Adrenal gland (tissue), 12 donors: Measurements from ENCODE around the gene CEP135. TPM values are rescaled to one million over a fixed set of nuclear protein-coding genes. Genes with fewer than 3 reads are reported as not detected.

Experiments used
- DNase-seq, 7 donors: peaks; one replicate each; pipeline ENCODE4 v3.0.0-alpha.2; 2019 to 2020
- H3K27ac ChIP-seq, 5 donors: fragments of 200-600 bp; sonication (generic) in 4 of 5; 1 replicate in 3 of 5; 2 replicates in 2 of 5; pipeline versions ENCODE4 v1.5.1 to v1.8.0; 2016 to 2020; ENCODE audit warnings: mild to moderate bottlenecking in 1 of 5
- H3K27me3 ChIP-seq: fragments of 200-600 bp; 2 replicates; pipeline ENCODE4 v1.8.0; 2021
- H3K36me3 ChIP-seq, 2 donors: fragments of 200-600 bp; replicated peaks in 1 of 2; 1 replicate in 1 of 2; 2 replicates in 1 of 2; pipeline versions ENCODE4 v1.5.1 to v1.8.0; 2018 to 2022
- H3K4me1 ChIP-seq, 2 donors: fragments of 200-600 bp; replicated peaks in 1 of 2; 1 replicate in 1 of 2; 2 replicates in 1 of 2; pipeline versions ENCODE4 v1.5.1 to v1.8.0; 2018 to 2021
- H3K4me3 ChIP-seq, 4 donors: fragments of 200-600 bp; sonication (generic) in 3 of 4; one replicate each; pipeline ENCODE4 v1.5.1; 2016 to 2018
- H3K9me3 ChIP-seq, 3 donors: fragments of 200-600 bp; sonication (generic) in 1 of 3; replicated peaks in 1 of 3; 1 replicate in 2 of 3; 2 replicates in 1 of 3; pipeline versions ENCODE4 v1.5.1 to v1.8.0; 2016 to 2021
- POLR2A ChIP-seq, 2 donors: fragments of 450-650 bp; IDR thresholded peaks; one replicate each; pipeline ENCODE4 v1.6.1; 2017; ENCODE audit warnings: antibody characterized with exemption in 2 of 2, mild to moderate bottlenecking in 2 of 2, moderate library complexity in 1 of 2
- WGBS, 4 donors: extraction: QIAGEN DNeasy Blood & Tissue Kit in 2 of 4; methylation state at CpG; one replicate each; pipeline versions ENCODE4 v1.1.5 to v1.1.7; 2013 to 2017; 5-methylcytosine and 5-hydroxymethylcytosine counted together
- intact Hi-C, 2 donors: fragments of 100-400 bp; cut with DNase I; formaldehyde crosslinking; loops; one replicate each; pipeline versions ENCODE4 v1.14.1 to v1.15.0; 2022 to 2023
- polyA plus RNA-seq, 3 donors: library from polyadenylated mRNA; stranded (reverse); fragments of 200-250 nt in 2 of 3; fragments of 350-450 nt in 1 of 3; fragmentation: Illumina TruSeq in 1 of 3; extraction: RNeasy Lipid Tissue Mini Kit (QIAGEN cat#74804) in 1 of 3; gene quantifications; one replicate each; pipeline ENCODE4 v1.2.3, GENCODE V29; 2013 to 2014
- total RNA-seq, 9 donors: library from RNA; depleted of rRNA in 4 of 9; stranded (reverse); fragments of >200 nt in 4 of 9; fragments of 120-200 nt in 1 of 9; fragmentation: NEBNext Ultra II Directional in 1 of 9; extraction: Animal tissue kit (Norgen Biotek cat#: 25700) in 1 of 9; gene quantifications; one replicate each; pipeline versions ENCODE4 v1.1.0 to v1.2.4, GENCODE V29; 2013 to 2023
- TF ChIP-seq, protein P1 (sequence below), 6 experiments: fragments of 450-650 bp in 4 of 6; fragments of 200-600 bp in 2 of 6; sonication (generic) in 1 of 6; IDR thresholded peaks; 1 replicate in 5 of 6; 2 replicates in 1 of 6; pipeline versions ENCODE4 v1.5.1 to v1.8.0; 2016 to 2021; ENCODE audit warnings: antibody characterized with exemption in 6 of 6, mild to moderate bottlenecking in 2 of 6, moderate library complexity in 1 of 6
- donor health status: healthy with polysubstance abuse.
- donor health status: Bipolar disorder and iron deficiency.
- donor health status: DM: yes; HTN: yes; CAD: no.
- donor health status: DM: no; HTN: no; CAD: no.
- donor health status: DM: no; HTN: no; CAD: no.
- donor health status: DM: yes; HTN: yes; CAD: no.

The CEP135 gene
- total and polyA plus RNA-seq, 12 donors, result 1.0 to 7.5 (median 3.2) TPM

- no peak overlapping the region for H3K27ac ChIP-seq
- H3K4me3 ChIP-seq, result no peak overlapping the region
- WGBS, 4 donors, result 94 to 98% (median 96%) methylated on average over 2 of the region's 2 CpGs
- TF ChIP-seq POLR2A (IDR thresholded peaks at IDR 0.05), result no peak
- TF ChIP-seq, protein P1, sequence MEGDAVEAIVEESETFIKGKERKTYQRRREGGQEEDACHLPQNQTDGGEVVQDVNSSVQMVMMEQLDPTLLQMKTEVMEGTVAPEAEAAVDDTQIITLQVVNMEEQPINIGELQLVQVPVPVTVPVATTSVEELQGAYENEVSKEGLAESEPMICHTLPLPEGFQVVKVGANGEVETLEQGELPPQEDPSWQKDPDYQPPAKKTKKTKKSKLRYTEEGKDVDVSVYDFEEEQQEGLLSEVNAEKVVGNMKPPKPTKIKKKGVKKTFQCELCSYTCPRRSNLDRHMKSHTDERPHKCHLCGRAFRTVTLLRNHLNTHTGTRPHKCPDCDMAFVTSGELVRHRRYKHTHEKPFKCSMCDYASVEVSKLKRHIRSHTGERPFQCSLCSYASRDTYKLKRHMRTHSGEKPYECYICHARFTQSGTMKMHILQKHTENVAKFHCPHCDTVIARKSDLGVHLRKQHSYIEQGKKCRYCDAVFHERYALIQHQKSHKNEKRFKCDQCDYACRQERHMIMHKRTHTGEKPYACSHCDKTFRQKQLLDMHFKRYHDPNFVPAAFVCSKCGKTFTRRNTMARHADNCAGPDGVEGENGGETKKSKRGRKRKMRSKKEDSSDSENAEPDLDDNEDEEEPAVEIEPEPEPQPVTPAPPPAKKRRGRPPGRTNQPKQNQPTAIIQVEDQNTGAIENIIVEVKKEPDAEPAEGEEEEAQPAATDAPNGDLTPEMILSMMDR (IDR thresholded peaks at IDR 0.05), result no peak
- H3K4me1 ChIP-seq, result no peaks in the 10 kb centered on the region
- H3K9me3 ChIP-seq, result no peaks in the 10 kb centered on the region
- DNase-seq, result no peak
- H3K36me3 ChIP-seq, result no peaks in the 10 kb centered on the region
- H3K27me3 ChIP-seq, result no peaks in the 10 kb centered on the region
- intact Hi-C loops, result no loop called here
These were observed 24.9 kb downstream of the CEP135 start for GRCh38 chr4:55973650-55974049.

DNA sequence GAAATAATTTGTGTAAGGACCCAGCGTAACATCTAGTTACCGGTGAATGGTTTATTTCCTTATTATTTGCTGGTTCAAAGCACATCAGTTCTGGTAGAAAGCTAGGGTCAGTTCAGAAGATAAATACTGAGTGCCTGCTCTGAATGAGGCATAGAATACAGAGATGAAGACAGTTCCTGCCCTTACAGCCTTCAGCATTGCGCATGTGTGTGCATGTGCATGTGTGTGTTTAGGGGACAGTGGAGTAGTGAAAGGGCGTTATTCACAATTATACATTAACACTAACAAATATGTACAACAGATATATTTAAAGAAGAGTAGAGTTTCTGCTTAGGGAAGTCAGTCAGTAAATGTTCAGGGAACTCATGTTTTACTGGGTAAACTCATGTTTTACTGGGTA is 29.1 kb downstream of the CEP135 start:
- Histone ChIP-seq H3K9me3 (no peaks in the 10 kb centered on the region), H3K36me3 (no peaks in the 10 kb centered on the region), H3K4me1 (no peaks in the 10 kb centered on the region), H3K27ac (no peak overlapping the region), H3K4me3 (no peak overlapping the region), H3K27me3 (no peaks in the 10 kb centered on the region)
- TF ChIP-seq, protein P1 (IDR thresholded peaks at IDR 0.05), result no peak
- no peak for TF ChIP-seq POLR2A (IDR thresholded peaks at IDR 0.05)
- WGBS, 4 donors, result 94 to 99% (median 96%) methylated on average over 4 of the region's 4 CpGs
- intact Hi-C loops, result no loop called here
- no peak for DNase-seq

DNA sequence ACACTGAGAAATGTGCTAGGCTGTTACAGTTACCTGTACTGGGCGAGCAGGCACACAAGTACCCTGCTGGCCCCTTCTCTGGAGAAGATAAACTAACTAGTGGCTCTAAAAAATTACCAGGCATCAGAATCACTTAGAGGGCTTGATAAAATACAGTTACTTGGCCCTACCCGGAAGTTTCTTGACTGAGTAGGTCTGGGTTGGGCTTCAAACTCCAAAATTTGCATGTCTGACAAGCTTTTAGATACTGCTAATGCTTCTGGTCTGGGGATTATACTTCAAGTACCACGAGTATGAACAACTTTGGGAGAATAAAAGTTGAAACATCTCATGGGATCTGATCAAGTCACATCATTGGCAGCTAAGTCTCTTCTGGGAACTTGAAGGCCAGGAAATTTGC is 30.8 kb downstream of the CEP135 start:
- Histone ChIP-seq H3K9me3 (no peaks in the 10 kb centered on the region), H3K4me1 (no peaks in the 10 kb centered on the region), H3K4me3 (no peak overlapping the region), H3K27me3 (no peaks in the 10 kb centered on the region), H3K27ac (no peak overlapping the region), H3K36me3 (no peaks in the 10 kb centered on the region)
- intact Hi-C loops, result no loop called here
- TF ChIP-seq, protein P1 (IDR thresholded peaks at IDR 0.05), result no peak
- no peak for TF ChIP-seq POLR2A (IDR thresholded peaks at IDR 0.05)
- DNase-seq, result no peak
- WGBS, 4 donors, result 88 to 92% (median 90%) methylated on average over 3 of the region's 3 CpGs

DNA sequence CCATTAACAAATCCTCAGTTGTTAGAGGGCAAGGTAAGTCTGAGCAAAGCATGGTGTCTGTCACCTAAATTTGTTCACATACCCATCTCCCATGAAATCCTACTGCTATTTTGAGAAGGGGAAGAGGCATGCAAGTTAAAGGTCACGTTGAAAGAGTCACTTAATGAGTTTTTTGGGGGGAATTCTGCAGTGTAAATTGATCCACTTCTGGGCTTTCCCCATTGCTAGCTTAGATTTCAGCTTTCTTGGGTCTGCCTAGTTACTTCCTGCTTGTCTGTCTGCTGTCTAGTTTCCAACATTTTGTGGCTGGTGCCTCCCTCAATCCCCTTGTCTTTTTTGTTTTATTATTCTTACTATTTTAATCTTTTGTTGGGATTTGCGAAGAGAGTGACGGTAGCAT is 32.0 kb downstream of the CEP135 start:
- H3K36me3 ChIP-seq, result no peaks in the 10 kb centered on the region
- intact Hi-C loops, result no loop called here

More for the DNA sequence above, 32.0 kb downstream of the CEP135 start:
- H3K4me3 ChIP-seq, result no peak overlapping the region
- no peak for DNase-seq
- H3K9me3 ChIP-seq, result no peaks in the 10 kb centered on the region
- 89 to 99% (median 92%) methylated on average over 3 of the region's 3 CpGs for WGBS, 4 donors
- H3K4me1 ChIP-seq, result no peaks in the 10 kb centered on the region
- no peak overlapping the region for H3K27ac ChIP-seq
- TF ChIP-seq POLR2A (IDR thresholded peaks at IDR 0.05), result no peak
- TF ChIP-seq, protein P1 (IDR thresholded peaks at IDR 0.05), result no peak
- no peaks in the 10 kb centered on the region for H3K27me3 ChIP-seq
